HG02642 (cell line): ENCODE measurements around the gene VANGL2.
A peak's percentile ranks its signal among the peaks of the same experiment; 100 is the strongest.
"Not testable (repeated sequence)": the region's sequence is repeated elsewhere in the genome, so short reads cannot be mapped to it uniquely, and the experiment has no call there.

Experiments
- ATAC-seq: cut with Tn5 transposase; IDR thresholded peaks from one replicate; pipeline ENCODE4 v1.9.1; 2021; ENCODE audit warnings: mild to moderate bottlenecking; ENCODE audit not compliant: unreplicated experiment, poor library complexity

Gene VANGL2

DNA sequence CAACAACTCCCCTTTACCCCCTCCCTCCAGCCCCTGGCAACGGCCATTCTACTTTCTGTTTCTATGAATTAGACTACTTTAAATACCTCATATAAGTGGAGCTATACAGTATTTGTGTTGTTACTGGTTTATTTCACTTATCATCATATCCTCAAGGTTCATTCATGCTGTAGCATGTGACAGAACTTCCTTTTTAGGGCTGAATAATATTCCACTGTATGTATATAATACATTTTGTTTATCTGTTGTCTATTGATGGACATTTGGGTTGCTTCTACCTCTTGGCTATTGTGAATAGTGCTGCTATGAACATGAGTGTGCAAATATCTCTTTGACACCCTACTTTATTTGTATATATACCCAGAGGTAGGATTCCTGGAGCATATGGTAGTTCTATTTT is 31.3 kb upstream of the VANGL2 start:
- no peak for ATAC-seq

DNA sequence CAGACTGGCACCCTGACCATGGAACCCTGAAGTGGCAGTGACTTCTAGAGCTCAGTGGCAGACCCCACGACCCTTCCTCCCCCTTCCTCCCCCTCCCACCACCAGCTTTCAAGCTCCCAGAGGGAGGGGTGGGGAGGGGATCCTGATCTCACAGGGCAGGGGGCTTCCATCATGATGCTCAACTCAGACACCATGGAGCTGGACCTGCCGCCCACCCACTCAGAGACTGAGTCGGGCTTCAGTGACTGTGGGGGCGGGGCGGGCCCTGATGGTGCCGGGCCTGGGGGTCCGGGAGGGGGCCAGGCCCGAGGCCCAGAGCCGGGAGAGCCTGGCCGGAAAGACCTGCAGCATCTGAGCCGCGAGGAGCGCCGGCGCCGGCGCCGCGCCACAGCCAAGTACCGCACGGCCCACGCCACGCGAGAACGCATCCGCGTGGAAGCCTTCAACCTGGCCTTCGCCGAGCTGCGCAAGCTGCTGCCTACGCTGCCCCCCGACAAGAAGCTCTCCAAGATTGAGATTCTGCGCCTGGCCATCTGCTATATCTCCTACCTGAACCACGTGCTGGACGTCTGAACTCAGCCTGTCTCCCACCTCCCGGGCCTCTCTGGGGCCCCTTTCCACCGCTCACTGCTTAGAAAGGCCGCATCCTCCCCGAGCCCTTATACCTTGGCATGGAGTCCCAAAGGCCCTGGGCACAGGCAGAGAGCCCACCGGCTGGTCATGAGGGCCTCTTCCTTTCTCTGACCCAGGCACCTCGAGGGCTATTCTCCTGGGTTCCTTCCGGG is 29.6 kb upstream of the VANGL2 start:
- ATAC-seq, result no peak

DNA sequence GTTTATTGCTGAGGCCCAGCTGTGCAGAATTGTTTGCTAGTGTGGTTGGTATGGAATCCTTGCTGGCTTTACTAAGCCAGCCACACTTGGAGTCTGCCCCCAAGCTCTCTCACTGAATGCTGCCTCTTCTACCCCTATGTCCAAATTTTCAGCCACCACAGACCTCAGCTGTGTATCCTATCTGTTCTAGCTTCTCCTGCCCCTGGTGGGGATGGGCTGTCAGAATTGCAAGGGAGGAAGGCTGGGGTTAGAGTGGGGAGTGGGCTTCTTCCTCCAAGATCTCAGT is 29.1 kb upstream of the VANGL2 start:
- ATAC-seq, result no peak

DNA sequence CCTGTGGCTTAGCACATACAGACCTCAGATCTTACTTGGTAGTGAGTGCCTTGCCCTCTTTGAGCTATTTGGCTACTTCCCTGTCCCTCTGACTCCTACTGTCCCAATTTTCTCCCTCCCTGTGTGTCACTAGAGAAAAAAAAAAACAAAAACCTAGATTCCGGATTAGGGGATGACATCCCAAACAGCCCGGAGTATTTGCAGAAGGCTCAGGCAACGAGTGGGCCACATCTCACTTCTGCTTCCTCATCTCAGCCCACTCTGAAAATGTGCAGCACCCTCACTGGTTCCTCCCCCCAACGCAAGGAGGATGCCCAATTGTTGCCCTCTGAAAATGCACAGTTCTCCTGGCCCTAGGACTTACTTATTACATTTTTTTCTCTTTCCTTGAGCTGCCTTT is 28.6 kb upstream of the VANGL2 start:
- no peak for ATAC-seq

DNA sequence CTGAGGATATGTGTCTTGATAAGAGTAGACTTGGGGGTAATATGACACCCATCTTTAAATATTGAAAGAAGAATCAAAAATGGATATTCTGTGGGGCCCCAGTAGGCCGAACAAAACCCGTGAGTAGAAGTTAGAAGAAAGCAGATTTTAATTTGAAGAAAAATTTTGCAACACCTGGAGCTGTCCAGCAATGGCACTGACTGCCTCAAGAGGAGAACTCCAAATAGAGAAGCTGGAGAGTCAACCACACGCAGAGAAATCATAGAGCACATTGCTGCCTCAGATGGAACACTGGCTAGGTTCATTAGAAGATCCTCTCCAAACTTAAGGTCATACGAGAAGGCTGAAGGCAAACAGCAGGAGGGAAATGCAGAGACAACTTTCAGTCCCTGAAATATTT is 26.7 kb upstream of the VANGL2 start:
- no peak for ATAC-seq

DNA sequence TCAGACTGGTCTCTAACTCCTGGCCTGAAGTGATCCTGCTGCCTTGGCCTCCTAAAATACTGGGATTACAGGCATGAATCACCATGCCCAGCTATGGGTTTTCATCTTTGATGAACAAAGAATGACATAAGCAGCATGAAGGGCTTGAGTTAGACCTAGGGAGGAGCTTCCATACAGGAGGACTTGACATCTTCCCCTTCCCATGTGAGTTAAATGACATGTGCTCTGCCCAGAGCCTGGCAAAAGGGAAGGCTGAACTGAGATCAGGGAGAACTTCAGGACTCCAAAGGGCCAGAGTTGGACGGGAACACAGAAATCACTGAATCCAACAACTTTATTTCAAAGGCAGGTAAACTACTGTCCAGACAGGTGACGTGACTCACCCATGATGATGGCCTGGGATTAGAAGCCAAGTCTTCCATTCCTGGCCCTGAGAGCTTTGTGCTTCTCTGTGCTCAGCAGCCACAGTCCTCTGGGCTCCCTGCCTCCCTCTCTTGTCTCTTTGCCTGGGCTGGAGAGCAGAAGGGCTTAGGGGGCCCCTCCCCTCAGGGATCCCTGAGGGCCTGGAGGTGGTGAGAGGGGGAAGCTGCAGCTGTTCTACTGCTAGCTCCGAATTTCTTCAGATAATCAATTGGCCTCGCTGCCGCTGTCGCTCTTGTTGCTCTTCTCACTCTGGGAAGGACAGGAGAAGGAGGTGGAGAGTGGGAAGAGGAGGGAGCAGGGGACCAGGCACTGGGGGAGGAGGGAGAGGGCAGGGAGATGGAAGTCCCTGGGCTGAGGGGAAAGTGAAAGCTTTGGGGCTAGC is 25.9 kb upstream of the VANGL2 start:
- no peak for ATAC-seq

DNA sequence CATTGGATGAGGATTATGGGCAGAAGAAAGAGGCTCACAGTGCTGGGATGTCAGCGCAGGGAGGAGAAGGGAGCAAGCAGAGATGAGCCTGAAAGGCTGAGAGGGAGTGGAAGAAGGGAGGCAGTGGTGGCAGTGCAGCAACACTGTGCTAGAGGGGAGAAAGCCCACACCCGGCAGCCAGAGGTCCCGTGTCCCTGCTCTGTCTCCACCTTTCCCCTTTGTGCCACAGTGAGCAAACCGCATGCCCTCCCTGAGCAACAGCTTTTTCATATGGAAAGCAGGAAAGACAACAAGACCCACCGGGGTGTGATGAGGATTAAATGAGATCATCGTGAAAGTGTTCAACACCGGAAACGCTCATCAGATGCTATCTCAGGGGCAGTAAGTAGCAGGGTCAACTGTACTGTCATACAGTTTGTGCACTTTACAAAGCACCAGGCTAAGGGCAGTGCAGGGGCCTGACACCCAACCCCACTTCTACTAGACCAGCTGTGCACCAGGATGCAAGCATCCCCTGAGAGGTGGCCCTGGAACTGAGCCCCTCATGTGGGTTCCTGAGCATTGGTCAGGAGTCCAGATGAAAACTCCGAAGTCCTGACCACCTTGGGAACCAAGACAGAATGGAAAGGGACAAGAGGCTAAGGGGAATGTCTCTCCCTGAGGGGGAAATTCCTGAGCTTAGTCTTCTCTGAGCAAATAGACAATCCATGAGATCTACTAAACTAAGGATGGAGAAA is 24.4 kb upstream of the VANGL2 start:
- no peak for ATAC-seq

DNA sequence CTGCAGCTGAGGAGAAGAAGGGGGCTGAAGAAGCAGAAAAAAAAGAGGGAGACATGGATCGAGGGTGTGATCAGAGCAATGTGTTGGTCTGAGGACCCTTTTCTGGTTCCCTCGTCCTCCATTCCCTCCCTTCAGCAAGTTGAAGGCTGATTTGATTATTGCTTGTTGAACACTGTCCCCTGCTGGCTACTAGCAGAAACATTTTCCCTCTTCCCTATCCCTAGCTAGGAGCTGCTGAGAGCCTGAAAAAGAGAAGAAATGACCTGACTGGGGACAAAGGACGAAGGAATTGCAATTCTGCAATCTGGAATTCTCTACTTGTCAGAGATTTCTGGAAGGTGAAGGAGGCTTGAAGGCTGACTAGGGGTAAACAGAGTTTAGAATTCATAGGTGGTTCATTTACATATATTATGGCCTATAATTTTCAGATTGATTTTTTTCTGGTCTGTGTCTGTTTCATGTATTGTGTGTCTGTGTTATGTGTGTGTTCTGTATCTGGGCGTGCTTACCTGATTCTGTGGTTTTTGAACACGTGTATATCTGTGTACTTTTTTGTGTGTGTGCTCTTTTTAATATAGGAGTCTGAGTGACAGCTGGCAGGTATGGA is 23.7 kb upstream of the VANGL2 start:
- peak; percentile 65 for ATAC-seq

DNA sequence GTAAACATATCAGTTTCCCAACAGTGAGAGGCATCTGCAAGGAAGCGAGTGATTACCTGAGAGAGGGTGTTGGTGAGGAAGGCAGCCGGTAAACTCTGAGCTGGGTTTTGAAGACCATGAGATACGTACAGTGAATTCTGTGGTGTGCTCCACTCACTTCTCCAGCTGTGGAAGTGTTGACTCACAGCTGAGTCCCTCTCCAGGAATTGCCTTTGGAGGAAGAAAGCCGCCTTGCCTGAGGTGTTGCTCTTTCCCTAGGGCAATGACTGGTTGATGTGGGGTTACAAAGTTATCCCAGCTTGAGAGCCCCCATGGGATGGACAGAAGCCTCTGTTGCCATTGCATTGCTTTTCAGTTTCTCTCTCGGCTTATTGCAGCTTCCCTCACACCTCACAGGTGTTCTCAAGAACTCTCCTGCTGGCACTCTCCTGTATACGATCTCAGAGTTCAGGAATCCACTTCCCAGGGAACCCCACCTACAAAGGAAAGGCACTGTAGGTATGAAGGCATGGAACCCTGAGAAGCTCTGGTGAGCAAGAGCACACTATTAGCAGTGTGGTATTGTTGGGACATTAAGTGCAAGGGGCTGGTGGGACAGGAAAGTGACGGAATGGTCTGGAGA is 22.7 kb upstream of the VANGL2 start:
- no peak for ATAC-seq

DNA sequence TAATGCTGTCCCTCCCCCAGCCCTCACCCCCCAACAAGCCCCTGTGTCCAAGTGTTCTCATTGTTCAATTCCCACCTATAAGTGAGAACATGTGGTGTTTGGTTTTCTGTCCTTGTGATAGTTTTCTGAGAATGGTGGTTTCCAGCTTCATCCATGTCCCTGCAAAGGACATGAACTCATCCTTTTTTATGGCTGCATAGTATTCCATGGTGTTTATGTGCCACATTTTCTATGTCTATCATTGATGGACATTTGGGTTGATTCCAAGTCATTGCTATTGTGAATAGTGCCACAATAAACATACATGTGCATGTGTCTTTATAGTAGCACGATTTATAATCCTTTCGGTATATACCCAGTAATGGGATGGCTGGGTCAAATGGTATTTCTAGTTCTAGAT is 15.6 kb upstream of the VANGL2 start:
- not testable (repeated sequence) for ATAC-seq

DNA sequence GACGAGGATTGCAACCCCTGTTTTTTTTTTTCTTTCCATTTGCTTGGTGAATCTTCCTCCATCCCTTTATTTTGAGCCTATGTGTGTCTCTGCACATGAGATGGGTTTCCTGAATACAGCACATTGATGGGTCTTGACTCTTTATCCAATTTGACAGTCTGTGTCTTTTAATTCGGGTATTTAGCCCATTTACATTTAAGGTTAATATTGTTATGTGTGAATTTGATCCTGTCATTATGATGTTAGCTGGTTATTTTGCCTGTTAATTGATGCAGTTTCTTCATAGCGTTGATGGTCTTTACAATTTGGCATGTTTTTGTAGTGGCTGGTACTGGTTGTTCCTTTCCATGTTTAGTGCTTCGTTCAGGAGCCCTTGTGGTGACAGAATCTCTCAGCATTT is 12.0 kb upstream of the VANGL2 start:
- ATAC-seq, result not testable (repeated sequence)

DNA sequence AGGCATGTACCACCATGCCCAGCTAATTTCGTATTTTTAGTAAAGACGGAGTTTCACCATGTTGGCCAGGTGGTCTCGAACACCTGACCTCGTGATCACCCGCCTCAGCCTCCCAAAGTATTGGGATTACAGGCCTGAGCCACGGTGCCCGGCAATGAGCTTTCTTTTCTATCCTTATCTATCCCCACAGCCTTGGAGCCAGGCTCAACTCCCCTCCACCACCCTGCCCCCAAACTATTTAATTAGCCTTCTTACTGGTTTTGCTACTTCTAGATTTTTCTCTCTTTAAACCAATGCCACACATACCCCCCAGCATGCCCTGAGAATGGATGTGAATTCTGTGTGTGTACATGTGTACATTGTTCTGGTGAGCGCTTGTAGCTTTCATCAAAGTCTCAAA is 5.7 kb upstream of the VANGL2 start:
- ATAC-seq, result no peak

DNA sequence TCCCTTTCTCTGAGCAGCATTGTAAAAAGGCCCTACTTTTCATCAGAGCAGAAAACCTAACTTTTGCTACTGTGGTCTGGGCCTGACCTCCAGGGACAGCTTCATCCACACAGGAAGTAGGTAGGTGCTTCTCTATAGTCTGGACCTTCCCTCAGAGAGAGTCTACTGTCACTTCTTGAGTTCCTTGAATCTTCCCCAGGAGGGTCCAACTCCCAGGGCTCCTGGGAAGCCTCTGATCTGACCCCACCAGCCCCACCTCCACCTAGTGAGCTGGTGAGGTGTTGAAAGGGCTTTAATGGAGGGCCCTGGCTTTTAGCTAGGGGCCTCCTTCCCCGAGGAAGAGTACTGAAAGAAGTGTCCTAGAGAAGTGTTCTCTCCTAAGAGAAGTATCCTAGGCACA is 2.7 kb upstream of the VANGL2 start:
- ATAC-seq, result no peak

DNA sequence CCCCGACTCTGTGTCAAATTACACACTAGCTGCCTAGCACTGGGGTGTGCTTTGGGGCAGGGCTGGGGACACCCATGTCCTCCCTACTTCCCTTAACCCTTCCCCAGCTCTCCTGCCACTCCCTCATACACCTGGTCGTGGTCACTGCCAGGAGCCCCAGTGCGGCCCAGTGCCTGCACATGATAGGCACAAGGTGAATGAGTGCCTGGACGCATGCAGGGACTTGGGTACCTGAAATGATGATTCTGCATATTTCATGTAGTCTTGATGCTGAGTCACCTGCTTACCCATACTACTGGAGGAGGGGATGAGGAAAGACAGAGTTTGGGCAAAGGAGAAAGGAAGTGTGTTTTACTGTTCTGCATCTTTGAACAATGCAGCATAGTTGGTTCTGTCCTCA is 1.5 kb upstream of the VANGL2 start:
- no peak for ATAC-seq

DNA sequence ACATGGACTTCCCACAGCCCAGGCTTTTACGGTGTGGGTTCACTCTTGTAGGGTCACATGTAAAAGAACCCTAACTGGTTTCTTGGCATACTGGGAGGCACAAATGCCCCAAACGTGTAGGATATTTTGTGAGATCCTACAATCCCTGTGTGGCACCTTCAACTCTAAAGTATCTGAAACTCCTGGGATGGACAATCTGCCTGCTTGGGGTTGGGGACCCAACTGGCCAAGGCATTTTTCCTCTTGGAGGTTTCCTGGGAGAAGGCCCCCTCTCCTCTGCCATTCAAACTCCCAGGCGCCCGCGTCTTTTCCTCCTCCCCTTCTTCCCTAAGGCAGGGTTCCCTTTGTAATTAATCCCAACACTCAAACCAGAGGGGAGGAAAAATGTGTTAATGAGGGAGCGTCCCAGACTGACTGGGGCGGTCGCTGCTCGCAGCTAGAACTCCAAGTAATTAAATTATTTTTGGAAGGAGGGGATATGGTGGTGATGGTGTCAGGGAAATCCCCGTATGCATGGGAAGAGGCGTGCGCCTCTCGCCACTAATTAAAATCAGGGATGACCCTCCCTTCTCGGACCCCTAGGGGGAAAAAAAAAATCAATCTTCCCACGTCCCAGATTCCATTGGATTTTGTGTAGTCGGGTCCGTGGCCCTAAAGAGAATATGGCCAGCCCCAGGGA is 681 bp upstream of the VANGL2 start:
- ATAC-seq, result no peak

DNA sequence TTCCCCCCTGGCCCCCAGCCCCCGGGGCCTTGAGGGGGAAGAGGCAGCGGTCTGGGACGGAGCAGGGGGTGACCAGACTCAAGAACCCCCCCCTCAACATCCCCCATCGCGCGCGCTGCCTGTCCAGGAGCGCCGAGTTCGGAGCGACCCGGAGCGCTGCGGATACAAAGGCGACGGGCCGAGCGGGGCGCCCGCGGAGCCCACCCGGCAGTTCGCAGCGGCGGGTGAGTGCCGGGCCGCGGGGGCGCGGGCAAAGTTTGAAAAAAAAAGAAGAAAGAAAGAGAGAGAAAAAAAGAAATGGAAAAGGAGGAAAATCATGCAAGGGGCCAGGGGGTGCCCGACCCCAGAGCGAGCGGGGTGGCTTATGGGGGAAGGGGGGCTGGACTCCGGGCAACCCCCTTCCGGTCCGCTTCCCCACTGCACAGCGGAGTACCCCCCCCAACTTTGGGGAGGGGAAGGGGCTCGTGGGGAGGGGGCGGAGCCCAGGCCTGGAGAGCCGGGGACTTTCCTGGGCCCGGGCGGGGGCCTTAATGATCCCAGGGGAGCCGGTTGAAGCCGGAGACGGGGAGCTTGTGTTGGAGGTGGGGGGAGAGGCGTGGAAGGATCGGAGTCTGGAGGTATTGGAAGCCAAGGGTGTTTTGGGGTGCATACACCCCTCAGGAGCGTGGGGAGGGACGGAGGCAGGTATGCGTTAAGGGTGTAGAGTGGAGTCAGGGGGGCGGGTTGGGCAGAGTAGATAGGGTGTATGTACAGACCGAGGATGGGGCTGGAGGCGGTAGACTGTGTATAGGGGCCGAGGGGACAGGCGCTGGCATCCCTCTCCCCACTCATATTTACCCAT is 502 bp downstream of the VANGL2 start:
- no peak for ATAC-seq

DNA sequence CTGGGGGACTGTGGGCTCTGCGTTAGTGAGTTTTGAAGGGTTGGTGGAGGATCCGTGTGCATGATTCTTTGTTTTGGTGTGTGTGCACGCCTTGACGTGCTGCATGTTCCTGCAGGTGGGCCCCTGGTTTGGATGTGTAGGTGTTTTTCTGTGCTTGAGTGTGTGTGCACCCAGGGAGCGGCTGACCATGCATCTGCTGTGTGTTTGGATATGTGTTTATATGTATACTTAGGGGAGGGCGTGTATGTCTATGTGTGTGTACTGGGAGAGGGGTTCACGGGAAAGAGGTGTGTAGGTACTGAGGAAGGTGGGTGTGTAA is 1.1 kb downstream of the VANGL2 start:
- ATAC-seq, result no peak

DNA sequence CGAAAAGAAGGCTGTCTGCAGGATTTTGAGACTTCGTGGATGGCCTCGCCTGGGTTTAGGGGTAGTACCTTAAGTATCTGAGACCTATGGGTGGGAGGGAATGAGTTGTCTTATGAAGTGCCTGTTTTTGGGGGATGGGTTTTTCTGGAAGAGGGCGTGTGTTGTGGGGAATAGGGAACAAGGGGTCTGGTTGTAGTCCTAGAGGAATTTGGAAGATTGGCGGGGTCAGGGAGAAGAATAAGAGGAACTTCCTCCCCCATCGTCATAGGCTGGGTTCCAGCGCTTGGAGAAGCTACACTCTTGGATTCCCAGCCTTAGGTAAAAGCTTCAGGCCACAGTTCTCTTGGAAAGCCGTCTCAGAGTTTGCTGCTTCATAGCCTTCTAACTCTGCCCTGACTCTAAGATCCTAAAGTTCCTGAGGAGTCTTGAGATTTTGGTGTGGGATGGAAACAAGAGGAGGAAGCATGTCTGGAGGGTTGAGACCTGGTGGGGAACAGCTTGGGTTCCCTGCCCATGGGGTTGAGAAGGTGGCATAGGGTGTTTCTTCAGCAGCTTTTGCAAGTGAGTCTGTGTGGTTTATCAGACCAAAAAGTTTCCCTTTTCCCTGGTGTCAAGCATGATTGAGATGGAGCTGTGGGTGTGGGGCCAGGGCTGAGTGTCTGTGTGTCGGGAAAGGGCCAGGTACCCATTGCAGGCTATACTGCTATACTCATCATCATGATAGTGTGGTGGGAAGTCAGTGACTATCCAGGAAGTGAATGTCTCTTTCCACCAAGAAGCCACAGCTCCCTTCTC is 1.8 kb downstream of the VANGL2 start:
- no peak for ATAC-seq

DNA sequence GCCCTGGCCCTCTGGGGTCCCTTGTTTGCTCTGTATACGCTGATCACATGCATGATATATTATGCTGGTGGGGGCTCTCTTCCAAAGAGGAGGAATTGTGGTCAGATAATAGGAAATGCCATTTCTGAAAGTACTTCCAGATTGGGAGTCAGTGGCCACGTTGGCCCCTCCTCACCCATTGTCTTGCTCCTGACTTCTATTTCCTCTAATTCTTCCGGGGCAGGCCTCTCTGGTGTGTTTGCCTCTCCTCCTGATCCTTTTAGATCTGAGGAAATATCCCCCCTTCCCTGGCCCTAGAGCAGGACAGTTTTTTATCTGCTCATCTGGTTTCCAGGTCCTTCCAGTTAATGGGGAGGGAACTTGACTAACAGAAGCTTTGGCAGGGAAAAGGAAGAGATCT is 2.9 kb downstream of the VANGL2 start:
- no peak for ATAC-seq
